ENCODE data around the gene S100A12.

The S100A12 gene

DNA sequence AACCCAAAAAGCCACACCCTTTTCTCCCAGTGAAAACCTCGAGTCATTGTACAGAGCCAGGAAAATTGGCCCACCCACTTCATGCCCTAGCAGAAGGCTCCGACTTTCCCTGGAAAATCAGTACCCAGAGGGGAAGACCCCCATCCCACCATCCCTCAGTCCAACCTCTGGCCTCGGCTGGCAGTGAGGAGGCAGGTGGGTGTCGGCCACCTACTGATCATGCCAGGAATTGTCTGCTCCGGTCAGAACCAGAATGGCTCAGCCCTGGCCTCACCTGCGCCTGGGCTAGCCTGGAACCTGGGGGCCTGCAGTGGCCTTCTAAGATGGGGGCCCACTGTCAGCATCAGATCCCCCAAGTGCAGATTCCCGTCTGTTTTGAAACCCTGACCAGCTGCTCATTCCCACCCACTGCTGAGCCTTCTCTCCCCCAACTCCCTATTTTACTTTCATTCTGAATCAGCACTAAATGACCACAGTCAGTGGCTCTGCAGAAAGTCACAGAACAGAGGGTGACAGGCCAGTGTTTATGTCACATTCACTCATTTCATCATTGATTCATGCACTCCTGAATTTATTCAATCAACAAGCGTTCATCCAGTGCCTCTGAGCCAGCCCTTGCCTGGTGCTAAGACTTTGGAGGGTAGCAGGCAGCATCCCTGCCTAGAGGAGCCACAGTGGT is 20.8 kb downstream of the S100A12 start:
- no peak for ATAC-seq
- no peak for TF ChIP-seq OSR1 (CRISPR knock-in tag; IDR thresholded peaks at IDR 0.05)
- no peak for TF ChIP-seq PATZ1 (CRISPR knock-in tag; IDR thresholded peaks at IDR 0.05; ENCODE audit: borderline replicate concordance)
- no peak for TF ChIP-seq CSDC2 (CRISPR knock-in tag; IDR thresholded peaks at IDR 0.05)
- TF ChIP-seq CREB5 (CRISPR knock-in tag; IDR thresholded peaks at IDR 0.05; ENCODE audit: low read depth), result no peak
- TF ChIP-seq ISL1 (CRISPR knock-in tag; IDR thresholded peaks at IDR 0.05), result no peak
- TF ChIP-seq ZC3H10 (CRISPR knock-in tag; IDR thresholded peaks at IDR 0.05), result no peak
- no peak for TF ChIP-seq SNAI2 (CRISPR knock-in tag; IDR thresholded peaks at IDR 0.05)
- TF ChIP-seq ZFP3 (CRISPR knock-in tag; IDR thresholded peaks at IDR 0.05), result no peak
- TF ChIP-seq ZNF565 (CRISPR knock-in tag; conservative IDR thresholded peaks at IDR 0.05; ENCODE audit: low read depth), result no peak
- no peak for TF ChIP-seq BACH2 (CRISPR knock-in tag; IDR thresholded peaks at IDR 0.05; ENCODE audit: borderline replicate concordance)
- TF ChIP-seq ZNF70 (CRISPR knock-in tag; IDR thresholded peaks at IDR 0.05), result no peak
- no peak for TF ChIP-seq ZFP30 (CRISPR knock-in tag; IDR thresholded peaks at IDR 0.05)
- no peak for TF ChIP-seq ZNF8 (CRISPR knock-in tag; IDR thresholded peaks at IDR 0.05)
- no peak for TF ChIP-seq TOX (CRISPR knock-in tag; IDR thresholded peaks at IDR 0.05; ENCODE audit: borderline replicate concordance)
- TF ChIP-seq ESRRG (CRISPR knock-in tag; IDR thresholded peaks at IDR 0.05), result no peak
- TF ChIP-seq GLIS3 (CRISPR knock-in tag; IDR thresholded peaks at IDR 0.05), result no peak
- no peak for TF ChIP-seq TCF4 (CRISPR knock-in tag; IDR thresholded peaks at IDR 0.05; ENCODE audit: borderline replicate concordance)
- TF ChIP-seq, protein P1, sequence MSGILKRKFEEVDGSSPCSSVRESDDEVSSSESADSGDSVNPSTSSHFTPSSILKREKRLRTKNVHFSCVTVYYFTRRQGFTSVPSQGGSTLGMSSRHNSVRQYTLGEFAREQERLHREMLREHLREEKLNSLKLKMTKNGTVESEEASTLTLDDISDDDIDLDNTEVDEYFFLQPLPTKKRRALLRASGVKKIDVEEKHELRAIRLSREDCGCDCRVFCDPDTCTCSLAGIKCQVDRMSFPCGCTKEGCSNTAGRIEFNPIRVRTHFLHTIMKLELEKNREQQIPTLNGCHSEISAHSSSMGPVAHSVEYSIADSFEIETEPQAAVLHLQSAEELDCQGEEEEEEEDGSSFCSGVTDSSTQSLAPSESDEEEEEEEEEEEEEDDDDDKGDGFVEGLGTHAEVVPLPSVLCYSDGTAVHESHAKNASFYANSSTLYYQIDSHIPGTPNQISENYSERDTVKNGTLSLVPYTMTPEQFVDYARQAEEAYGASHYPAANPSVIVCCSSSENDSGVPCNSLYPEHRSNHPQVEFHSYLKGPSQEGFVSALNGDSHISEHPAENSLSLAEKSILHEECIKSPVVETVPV (CRISPR knock-in tag; IDR thresholded peaks at IDR 0.05), result no peak

DNA sequence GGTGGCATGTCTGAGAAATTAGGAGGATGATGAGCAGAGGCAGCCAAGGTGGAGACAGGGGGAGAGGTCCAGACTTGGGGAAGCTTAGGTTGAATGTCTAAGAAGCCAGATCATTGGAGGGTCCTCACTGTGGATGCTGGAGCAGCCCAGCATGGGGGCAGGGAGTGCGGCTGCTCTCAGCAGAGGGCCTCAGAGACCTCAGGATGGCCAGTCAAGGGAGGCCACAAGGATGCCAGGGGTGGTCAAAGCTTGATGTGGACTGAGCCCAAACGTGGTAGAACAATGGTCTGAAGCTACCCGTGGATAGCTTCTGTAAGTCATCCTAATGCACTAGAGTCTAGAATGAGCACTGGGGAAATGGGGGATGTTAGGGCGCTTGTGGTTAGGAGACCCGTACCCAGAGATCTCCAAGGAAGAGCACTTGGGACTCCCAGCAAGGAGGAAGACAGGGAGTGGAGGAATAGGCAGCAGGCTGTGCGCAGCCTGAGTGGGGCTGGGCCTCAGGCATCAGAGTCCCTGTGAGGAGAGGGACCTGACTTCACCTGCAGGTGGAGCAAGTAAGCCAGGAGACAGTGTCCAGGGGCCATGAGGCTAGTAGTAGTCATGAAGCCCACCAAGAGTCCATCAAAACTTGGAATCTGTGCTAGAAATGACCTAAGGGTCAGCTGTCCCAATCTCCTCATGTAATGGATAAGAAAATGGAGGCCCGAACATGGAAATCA is 22.0 kb downstream of the S100A12 start:
- TF ChIP-seq CREB5 (CRISPR knock-in tag; IDR thresholded peaks at IDR 0.05; ENCODE audit: low read depth), result no peak
- no peak for TF ChIP-seq TOX (CRISPR knock-in tag; IDR thresholded peaks at IDR 0.05; ENCODE audit: borderline replicate concordance)
- peak; percentile 67 for ATAC-seq

DNA sequence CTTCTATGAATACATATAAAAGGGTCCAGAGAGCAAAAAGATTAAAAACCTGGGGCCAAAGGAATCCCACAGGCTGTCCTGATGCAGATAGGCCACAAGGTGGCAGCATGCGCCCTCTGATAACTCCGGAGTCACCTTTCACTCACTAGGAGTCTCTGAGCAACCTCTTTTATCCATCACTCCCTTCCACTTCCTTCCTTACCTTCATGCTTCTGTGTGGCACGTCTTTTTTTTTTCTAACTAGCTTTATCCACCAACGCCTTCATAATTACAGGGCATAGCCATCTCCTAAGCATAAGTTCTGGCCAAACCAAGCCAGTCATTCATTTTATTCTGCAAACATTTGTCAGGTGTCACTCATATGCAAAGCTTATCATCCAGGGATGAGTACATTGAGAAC is 22.9 kb downstream of the S100A12 start:
- peak; percentile 86 for ATAC-seq
- TF ChIP-seq ZFP3 (CRISPR knock-in tag; IDR thresholded peaks at IDR 0.05) (no peak), CSDC2 (CRISPR knock-in tag; IDR thresholded peaks at IDR 0.05) (no peak), ZNF8 (CRISPR knock-in tag; IDR thresholded peaks at IDR 0.05) (no peak), PATZ1 (CRISPR knock-in tag; IDR thresholded peaks at IDR 0.05; ENCODE audit: borderline replicate concordance) (no peak), BACH2 (CRISPR knock-in tag; IDR thresholded peaks at IDR 0.05; ENCODE audit: borderline replicate concordance) (no peak), RARB (CRISPR knock-in tag; IDR thresholded peaks at IDR 0.05) (no peak), TCF4 (CRISPR knock-in tag; IDR thresholded peaks at IDR 0.05; ENCODE audit: borderline replicate concordance) (no peak), ARNTL (CRISPR knock-in tag; IDR thresholded peaks at IDR 0.05; ENCODE audit: borderline replicate concordance, low read depth) (no peak), ZNF70 (CRISPR knock-in tag; IDR thresholded peaks at IDR 0.05) (no peak), PPARA (CRISPR knock-in tag; IDR thresholded peaks at IDR 0.05; ENCODE audit: borderline replicate concordance) (no peak), ZC3H10 (CRISPR knock-in tag; IDR thresholded peaks at IDR 0.05) (no peak)
- TF ChIP-seq, protein P1 (CRISPR knock-in tag; IDR thresholded peaks at IDR 0.05), result no peak
- TF ChIP-seq, protein P2, sequence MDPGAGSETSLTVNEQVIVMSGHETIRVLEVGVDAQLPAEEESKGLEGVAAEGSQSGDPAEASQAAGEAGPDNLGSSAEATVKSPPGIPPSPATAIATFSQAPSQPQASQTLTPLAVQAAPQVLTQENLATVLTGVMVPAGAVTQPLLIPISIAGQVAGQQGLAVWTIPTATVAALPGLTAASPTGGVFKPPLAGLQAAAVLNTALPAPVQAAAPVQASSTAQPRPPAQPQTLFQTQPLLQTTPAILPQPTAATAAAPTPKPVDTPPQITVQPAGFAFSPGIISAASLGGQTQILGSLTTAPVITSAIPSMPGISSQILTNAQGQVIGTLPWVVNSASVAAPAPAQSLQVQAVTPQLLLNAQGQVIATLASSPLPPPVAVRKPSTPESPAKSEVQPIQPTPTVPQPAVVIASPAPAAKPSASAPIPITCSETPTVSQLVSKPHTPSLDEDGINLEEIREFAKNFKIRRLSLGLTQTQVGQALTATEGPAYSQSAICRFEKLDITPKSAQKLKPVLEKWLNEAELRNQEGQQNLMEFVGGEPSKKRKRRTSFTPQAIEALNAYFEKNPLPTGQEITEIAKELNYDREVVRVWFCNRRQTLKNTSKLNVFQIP (CRISPR knock-in tag; IDR thresholded peaks at IDR 0.05; ENCODE audit: borderline replicate concordance, low read depth), result no peak

Data from SK-N-SH treated with all-trans-retinoic acid at 6 μM for 48 hours (cell line).